Activated CD4-positive, alpha-beta T cell treated with anti-CD3 and anti-CD28 coated beads, Interleukin-2, amount 50 U/mL, for 16 hours (primary cell): ENCODE measurements around the gene COPS8.

Source experiments
- DNase-seq: peaks from one replicate; pipeline ENCODE4 v3.0.0-alpha.2; 2020

COPS8 gene

DNA sequence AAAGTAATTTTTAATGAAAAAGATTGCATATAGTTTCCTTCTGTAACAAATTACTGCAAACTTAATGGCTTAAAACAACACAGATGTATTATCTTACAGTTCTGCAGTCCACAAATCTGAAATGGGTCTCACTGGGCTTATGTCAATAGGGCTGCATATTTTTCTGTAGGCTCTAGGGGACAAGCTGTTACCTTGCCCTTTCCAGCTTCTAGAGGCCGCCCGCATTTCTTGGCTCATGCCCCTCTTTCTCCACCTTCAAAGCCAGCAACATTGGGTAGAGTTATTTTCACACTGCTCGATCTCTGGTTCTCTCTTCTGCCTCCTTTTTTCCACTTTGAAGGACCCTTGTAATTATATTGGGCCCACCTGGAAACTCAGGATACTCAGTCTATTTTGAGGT, 16.7 kb downstream of the COPS8 start:
- no peak for DNase-seq

DNA sequence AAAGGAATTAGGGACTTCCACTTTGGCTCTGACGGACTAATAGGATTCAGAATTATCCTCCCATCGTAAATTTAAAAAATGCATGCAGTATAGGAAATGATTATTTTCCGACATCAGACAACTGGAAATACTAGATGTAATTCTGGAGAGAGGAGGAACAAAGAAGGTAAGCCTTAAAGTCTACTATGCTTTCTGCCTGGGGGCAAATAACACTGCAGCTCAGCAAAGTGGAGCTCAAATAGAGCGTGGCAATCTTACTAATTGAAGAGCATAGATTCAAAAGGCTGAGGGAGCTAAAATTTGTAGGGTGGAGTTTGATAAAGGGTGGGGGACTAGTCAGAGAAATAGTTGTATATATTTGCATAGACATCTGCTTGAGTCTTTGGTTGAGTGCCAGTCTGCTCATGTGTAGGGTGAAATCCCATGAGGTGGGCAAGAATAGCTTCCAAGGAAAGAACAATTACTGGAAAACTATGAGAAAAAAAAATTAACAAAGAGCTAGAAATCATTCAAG, 23.8 kb downstream of the COPS8 start:
- no peak for DNase-seq

DNA sequence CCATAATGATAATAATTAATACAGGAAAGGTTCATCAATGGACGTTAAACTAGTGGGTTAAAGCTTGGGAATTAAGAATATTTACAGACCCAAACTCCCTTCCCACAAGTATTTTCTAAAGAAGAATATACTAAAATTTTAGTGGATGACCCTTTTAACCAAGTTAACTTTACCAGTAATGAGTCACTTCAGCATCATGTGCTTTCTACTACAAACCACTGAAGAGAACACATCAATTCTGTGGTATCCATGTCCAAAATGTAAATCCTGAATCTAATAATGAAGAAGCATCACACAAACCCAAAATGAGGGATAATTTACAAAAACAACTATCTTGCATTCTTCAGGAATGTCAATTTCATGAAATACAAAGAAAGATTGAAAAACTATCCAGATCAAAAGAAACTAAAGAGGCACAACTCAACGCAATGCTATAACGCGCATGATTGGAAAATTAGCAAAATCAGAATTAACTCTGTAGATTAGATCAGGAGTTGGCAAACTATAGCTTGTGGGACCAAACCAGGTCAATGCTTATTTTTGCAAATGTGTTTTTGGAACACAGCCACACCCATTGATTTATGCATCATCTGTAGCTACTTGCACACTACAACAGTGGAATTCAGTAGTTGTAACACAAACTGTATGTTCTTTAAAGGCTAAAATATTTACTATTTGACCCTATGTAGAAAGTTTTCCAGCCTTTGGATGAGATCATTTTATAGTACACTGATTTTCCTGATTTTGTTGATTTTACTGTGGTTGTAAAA, 27.5 kb downstream of the COPS8 start:
- DNase-seq: no peak

DNA sequence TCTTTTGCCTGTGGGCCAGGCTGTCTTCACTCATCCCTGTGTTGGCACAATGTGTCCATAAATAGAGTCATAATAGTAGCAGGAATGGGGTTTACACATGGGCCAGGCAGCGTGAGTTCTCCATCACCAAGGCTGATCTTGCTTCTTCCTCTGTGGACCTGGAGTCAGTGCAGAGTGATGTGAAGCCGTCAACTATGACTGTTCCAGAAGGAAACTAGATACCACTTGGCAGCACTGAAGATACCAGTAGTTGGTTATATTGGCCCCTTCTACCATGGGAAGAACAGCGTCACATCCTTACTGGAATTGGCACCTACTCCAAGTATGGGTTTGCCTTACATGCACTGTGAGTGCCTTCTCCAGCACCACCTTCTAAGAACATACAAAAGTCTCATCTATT, 30.2 kb downstream of the COPS8 start:
- no peak for DNase-seq

DNA sequence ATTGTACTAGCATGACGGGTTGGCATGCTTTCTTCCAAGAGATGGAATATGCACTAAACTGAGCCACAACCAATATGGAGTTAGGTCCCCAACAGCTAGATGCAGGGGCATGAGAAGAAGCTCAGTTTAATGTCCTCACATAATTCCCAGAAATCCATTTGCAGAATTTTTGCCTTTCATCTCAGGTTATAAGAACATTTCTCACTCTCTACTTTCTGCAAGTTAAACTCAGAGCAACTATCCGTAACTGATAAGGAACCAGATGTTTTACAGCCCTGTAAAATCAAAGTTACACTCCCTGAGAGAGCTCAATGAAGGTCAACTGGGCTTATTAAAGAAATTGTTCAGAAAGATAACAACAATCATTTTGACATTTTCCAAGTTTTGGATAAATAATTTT, 30.7 kb downstream of the COPS8 start:
- DNase-seq: no peak

DNA sequence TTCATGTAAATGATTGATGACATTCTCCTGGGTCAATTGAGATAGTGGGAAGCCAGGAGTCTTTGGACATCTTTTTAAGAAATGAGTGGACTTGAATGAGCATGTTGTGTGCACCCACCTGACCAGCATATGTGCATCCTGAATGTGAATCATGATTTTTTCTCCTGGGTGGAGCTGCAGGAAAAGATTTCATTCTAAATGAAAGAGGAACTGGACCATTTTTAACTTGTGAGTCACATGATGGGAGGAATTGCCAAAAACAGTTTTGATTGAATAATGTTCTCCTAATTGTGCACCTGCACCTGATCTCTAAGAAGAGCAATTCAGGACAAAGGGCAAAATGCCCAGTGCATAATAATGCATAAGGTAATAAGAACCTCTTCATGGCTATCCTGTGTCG, 32.3 kb downstream of the COPS8 start:
- DNase-seq: no peak

DNA sequence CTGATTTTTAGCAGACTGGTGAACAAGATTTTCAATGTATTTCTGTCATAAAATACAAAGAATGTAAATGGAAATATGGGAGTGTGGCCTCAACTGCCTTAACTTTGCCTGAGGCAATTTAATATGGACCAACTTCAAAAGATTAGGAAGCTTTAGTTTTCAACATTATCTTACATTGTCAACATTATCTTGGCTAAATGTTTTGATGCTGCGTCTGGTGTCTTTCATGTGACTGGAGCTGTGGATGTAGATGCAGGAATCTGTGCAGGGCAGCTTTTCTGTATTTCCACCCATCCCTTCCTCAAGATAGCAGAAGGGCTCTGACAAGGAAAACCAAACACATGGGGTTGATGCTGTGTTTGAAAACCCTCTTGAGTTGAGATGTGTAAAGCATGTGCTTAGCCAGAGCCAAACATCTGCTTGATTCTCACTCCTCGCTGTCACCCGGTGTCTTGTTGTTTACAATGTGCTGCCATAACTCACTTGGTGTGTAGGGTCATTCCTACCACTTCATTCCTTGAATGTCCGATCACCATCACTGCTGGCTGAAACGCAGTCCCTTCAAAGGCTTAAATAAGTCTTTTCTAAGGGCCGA, 33.0 kb downstream of the COPS8 start:
- no peak for DNase-seq

DNA sequence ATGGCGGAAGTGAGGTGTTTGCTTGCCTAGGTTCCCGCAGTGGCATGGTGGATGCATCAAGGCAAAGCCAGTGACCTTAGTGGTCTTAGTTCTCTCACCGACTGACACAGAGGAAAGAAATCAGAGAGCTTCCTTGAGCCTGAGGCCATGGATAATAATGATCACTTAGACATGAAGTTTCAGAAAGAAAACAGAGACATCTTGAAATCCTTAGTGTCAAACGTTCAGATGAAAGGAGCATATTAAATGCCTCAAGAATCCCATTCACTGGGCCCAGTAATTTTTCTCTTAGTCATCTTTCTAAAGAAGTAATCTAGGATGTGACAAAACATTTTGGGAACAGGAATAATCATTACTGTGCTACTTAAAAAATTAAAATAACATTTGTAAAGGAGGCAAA, 35.2 kb downstream of the COPS8 start:
- DNase-seq: no peak

DNA sequence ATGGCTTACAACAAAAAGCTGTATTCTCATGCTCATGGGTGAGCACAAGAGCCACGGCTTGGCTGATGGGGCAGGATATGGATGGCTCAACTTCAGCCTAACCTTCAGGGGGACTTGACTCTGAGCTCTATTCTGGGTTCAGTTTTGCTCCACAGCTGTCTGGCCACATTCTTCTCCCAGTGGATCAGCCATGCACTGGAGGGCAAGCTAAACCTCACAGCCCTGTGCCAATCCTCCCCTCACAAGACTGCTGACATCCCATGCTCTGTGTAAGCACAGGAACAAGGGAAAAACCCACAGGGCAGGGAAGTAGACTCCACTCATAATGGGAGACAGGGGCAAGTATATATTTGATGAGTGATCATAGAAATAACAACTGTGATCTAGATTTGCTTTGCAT, 35.6 kb downstream of the COPS8 start:
- no peak for DNase-seq

DNA sequence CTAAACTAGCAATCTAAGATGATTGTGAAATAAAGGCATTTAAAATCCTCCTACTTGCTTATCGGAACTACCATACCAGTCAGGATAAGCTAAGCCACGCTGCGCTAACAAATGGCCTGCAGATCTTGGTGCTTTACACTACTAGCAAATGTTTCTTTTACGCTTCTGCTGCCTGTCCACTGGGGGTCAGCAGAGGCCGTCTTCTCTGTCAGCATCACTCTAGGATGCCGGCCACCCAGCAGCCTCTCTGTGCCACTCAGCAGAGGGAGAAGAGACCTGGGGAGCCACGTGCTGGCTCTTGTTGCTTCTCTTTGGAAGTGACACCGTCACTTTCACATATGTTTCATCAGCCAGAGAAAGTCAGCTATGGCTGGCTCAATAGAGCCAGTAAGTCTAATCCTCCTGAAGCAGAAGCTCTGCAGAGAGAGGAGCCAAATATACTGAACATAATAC, 36.6 kb downstream of the COPS8 start:
- peak; percentile 68 for DNase-seq

DNA sequence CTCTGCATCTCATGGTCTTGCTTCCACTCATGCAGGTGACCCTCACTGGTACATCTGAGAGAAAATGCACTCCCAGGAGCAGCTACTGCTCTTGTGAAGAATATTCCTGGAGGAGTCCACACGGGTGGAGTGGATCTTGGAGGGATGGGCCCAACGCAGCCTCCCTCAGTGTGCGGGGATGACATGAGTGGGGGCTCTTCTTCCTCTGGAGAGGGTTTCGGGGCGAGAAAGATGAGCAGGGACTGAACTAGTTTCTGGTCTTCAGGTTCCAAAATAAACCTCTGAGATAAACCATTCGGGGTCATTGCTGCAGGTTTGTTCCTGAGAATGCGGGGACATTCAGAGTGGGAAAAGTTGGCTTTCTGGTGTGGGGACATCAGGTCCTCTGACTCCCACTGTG, 39.1 kb downstream of the COPS8 start:
- no peak for DNase-seq

DNA sequence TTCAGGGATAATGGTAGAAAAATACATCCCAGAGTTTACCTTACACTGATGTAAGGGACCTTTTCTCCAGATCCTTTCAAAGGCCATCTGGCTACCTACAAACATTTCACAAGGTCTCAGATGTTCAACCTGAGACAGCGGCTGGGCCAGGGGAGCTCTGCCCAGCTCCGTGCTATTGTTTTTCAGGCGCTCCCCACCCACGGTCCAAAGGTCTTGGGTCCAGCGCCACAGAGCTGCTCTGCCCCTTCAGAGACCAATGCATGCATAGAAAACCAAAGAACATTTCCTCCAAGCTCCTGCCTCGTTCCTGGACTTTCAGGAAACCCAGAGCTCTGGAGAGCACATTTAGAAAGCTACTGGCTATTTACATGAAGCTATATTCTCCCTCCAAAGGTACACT, 40.3 kb downstream of the COPS8 start:
- no peak for DNase-seq

DNA sequence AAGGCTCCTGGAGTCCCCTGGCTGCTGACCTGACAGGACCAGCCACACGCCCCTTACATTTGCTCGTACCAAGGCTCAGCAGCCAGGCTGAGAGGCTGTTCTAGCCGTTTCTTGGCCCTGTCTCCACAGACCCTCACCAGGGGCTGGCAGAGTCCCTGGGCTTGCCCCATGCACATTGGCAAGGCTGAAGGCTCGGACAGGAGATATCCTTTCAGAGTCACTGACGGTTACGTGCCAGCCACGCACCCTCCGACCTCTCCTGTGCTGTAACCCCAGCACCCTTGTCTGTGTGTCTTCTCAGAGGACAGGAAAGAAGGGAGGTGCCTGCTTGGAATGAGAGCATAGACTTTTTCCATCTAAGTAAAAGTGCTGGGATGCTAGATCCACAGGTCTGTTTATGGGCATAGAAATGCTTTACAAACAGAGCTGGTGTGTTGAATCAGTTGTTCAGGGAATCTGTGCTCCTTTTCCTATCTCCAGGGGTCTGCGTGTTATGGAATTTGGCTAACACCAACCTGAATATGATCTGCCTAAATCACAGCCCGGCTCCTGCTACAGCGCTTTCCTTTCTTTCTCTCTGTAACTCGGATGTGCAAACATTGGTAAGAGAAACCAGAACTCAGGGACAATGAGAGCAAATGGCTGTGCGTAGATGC, 41.0 kb downstream of the COPS8 start:
- DNase-seq: no peak

DNA sequence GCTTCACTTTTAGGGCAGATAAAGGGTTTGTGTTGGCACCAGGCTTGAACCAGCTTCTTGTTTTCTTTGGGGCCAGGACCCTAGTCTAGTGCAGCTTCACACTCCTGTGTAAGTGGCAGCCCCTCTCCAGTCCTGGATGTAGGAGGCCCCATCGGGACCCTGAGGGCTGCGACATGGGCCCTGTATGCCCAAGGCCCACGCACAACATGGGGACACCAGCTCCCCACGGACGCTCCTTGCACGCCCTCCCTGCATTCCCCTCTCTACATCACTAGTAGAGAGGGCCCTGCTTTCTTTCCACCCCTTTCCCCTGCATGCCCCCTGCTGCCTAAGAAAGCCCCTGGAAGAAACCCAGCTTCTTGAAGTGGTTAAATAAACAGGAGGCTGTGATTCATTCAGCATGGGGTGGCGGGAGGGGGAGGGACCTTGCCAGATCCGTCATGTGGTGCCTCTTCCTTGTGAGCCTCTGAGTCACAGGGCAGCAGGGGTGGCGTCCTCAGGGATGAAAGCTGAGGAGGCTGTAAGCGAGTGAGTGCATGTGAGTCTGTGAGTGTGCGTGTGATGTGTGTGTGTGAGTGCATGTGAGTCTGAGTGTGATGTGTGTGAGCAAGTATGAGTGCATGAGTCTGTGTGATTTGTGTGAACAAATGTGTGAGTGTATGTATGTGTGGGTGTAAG, 42.5 kb downstream of the COPS8 start:
- peak; percentile 5 for DNase-seq

DNA sequence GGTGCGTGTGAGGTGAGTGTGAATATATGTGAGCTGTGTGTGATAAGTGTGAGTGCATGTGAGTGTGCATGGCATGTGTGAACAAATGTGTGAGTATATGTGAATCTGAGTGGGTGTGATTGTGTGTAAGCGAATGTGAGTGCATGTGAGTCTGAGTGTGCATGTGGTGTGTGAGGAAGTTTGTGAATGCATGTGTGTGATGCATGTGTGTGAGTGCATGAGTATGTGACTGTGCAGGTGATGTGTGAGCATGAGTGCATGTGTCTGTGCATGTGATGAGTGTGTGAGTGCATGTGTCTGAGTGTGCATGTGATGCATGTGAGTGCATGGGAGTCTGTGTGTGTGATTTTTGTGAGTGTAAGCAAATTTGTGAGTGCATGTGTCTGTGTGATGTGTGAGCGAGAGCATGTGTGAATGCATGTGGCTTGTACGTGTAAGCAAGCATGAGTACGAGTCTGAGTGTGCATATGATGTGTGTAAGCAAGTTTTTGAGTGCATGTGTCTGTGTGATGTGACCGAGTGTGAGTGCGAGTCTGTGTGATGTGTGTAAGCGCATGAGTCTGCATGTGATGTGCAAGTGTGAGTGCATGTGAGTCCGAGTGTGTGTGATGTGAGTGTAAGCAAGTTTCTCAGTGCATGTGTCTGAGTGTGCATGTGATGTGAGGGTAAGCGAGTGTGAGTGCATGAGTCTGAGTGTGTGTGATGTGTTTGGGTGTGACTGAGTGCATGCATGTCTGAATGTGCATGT, 43.3 kb downstream of the COPS8 start:
- DNase-seq: no peak

DNA sequence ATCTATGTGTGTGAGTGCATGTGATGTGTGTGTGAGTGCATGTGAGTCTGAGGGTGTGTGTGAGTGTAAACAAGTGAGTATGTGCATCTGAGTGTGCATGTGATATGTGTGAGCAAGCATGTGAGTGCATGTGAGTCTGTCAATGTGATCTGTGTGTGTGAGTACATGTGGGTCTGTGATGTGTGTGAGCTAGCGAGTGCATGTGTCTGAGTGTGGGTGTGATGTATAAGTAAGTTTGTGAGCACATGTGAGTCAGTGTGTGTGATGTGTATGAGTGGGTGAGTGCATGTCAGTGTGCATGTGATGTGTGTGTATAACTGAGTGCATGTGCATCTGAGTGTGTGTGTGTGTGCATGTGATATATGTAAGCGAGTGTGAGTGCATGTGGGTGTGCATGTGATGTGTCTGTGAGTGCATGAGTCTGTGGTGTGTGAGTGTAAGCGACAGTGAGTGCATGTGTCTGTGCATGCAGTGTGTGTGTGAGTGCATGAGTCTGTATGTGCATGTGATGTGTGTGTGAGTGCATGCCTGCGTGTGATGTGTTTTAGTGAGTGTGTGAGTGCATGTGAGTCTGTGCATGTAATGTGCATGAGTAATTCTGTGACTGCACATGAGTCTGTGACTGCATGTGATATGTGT, 44.1 kb downstream of the COPS8 start:
- no peak for DNase-seq

DNA sequence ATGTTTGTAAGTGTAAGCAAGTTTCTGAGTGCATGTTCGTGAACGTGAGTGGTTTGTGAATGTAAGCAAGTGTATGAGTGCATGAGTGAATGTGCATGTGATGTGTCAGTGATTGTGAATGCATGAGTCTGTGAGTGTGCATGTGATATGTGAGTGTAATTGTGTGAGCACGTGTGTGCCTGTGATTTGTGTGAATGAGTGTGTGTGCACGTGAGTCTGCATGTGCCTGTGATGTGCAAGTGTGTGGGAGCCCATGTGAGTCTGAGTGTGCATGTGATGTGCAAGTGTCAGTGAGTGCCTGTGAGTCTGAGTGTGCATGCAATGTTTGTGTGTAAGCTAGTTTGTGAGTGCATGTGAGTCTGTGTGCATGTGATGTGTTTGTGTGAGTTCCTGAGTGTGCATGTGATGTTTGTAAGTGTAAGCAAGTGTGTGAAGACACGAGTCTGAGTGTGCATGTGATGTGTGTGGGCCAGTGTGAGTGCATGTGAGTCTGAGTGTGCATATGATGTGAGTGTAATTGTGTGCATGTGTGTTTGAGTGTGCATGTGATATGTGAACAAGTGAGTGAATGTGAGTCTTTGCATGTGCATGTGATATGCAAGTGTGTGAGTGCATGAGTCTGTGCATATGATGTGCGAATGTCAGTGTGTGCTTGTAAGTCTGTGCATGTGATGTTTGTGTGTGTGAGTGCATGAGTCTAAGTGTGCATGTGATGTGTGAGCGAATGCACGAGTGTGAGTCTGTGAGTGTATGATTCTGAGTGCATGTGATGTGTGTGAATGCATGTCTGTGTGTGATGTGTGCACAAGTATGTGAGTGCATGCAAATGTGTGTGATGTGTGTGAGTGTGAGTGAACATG, 45.1 kb downstream of the COPS8 start:
- no peak for DNase-seq

DNA sequence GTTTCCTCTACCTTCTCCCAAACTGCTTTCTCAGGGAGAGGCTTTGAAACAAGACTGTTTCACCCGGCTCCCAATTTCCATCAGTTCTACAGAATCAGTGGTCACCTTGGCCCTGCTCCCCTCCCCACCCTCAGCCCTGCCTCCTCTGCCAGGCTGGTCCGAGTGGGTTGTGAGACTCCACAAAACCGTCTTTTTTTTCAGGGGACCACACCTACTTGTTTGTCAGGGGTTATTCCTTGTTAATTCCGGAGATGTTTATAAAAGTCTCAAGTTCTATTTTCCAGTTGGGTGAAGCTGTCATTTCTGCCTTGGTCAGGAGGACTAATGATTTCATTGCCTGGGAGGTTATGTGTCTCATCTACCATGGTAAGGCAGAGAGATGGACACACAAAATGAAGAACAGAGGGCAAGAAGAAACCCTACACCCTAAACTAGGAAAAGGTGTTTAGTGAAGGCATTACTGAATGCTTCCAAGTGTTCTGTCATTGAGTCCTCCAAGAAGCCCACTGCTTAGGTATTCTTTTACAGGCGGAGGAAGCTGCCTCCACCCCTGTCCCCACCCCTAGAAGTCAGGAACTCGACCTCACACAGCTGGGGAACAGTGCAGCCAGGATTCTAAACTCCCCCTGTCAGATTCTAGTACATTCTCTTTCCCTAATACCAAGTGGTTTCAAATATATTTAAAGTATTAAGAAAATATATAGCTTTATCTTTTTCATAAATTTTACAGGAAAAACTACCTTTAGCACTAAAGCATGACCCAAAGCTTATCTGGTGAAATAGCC, 46.3 kb downstream of the COPS8 start:
- DNase-seq: no peak

DNA sequence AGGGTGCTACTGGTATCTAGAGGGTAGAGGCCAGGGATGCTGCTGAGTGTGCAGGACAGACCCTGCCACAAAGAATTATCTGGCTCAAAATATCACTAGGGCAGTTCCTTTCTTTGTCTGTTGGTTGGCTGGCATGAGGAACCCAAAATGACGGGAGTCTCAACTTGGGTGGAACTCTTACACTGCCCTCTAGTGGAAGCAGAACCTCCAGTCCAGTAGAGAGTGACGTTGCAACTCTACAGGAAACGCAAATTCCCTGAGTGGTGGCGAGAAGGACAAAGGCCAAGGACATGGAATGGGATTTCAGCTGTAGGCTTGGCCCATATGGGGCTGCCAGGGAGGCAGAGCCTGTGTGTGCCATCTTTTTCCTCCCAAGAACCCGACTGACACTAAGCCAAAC, 47.1 kb downstream of the COPS8 start:
- DNase-seq: no peak
